Bronchial epithelial cell (primary cell): ENCODE results near the gene PHACTR3. TPM values are rescaled to one million over a fixed set of nuclear protein-coding genes. Genes with fewer than 3 reads are reported as not detected.
A peak's percentile ranks its signal among the peaks of the same experiment; 100 is the strongest.

ENCODE experiments used
- DNase-seq: peaks from one replicate; pipeline ENCODE4 v3.0.0-alpha.2; 2010; ENCODE audit warnings: low read depth
- FAIRE-seq: peaks from 2 replicates; lab custom pipeline; 2011; peaks lifted over from hg19 to GRCh38; lab: Jason Lieb, UNC
- H3K27me3 ChIP-seq: 2 replicates; pipeline ENCODE4 v1.5.1; 2011; ENCODE audit warnings: low read length; ENCODE audit not compliant: control insufficient read depth, insufficient read depth
- H3K36me3 ChIP-seq: 2 replicates; pipeline ENCODE4 v1.5.1; 2011; ENCODE audit warnings: low read length; ENCODE audit not compliant: control insufficient read depth, insufficient read depth
- H3K4me3 ChIP-seq: 2 replicates; pipeline ENCODE4 v1.5.1; 2011; ENCODE audit warnings: mild to moderate bottlenecking, low read depth, low read length, control low read depth
- CTCF ChIP-seq: IDR thresholded peaks from 2 replicates; pipeline ENCODE4 v1.5.1; 2011; ENCODE audit warnings: mild to moderate bottlenecking, moderate library complexity, low read length, control low read depth, inconsistent platforms; ENCODE audit not compliant: insufficient read depth, severe bottlenecking
- total RNA-seq: library from RNA; depleted of rRNA; stranded (reverse); fragments of >200 nt; gene quantifications from 2 replicates; pipeline ENCODE4 v1.2.1, GENCODE V29; 2014

Gene PHACTR3
- total RNA-seq, 1 donor from 2014 or later: 15.0 TPM

- DNase-seq: no peak
- no peak for FAIRE-seq
These were observed 37.5 kb upstream of the PHACTR3 start for GRCh38 chr20:59566631-59567524.

GRCh38 chr20:59567585-59568508, 36.5 kb upstream of the PHACTR3 start:
- no peak for TF ChIP-seq CTCF
- Histone ChIP-seq H3K4me3 (no peak overlapping the region), H3K27me3 (no peaks in the 10 kb centered on the region), H3K36me3 (no peaks in the 10 kb centered on the region)
- FAIRE-seq (peak; percentile 95), DNase-seq (no peak)

More at GRCh38 chr20:59566631-59567524, 37.5 kb upstream of the PHACTR3 start:
- no peak for TF ChIP-seq CTCF
- Histone ChIP-seq H3K36me3 (no peaks in the 10 kb centered on the region), H3K27me3 (no peaks in the 10 kb centered on the region), H3K4me3 (no peak overlapping the region)

- H3K36me3 ChIP-seq: no peaks in the 10 kb centered on the region
- TF ChIP-seq CTCF: no peak
- no peaks in the 10 kb centered on the region for H3K27me3 ChIP-seq
- FAIRE-seq (no peak), DNase-seq (no peak)
- no peak overlapping the region for H3K4me3 ChIP-seq
These were observed 35.8 kb upstream of the PHACTR3 start for GRCh38 chr20:59568509-59569024.

- no peaks in the 10 kb centered on the region for H3K27me3 ChIP-seq
- no peaks in the 10 kb centered on the region for H3K36me3 ChIP-seq
- no peak for FAIRE-seq
- no peak overlapping the region for H3K4me3 ChIP-seq
- no peak for TF ChIP-seq CTCF
- DNase-seq: no peak
These were observed 35.0 kb upstream of the PHACTR3 start for GRCh38 chr20:59569305-59569704.

- H3K27me3 ChIP-seq: no peaks in the 10 kb centered on the region
- no peak for TF ChIP-seq CTCF
- no peaks in the 10 kb centered on the region for H3K36me3 ChIP-seq
- no peak overlapping the region for H3K4me3 ChIP-seq
- FAIRE-seq (no peak), DNase-seq (no peak)
These were observed 33.2 kb upstream of the PHACTR3 start for GRCh38 chr20:59571151-59571550.
